ENCODE results near the gene ATG9A.

DNA sequence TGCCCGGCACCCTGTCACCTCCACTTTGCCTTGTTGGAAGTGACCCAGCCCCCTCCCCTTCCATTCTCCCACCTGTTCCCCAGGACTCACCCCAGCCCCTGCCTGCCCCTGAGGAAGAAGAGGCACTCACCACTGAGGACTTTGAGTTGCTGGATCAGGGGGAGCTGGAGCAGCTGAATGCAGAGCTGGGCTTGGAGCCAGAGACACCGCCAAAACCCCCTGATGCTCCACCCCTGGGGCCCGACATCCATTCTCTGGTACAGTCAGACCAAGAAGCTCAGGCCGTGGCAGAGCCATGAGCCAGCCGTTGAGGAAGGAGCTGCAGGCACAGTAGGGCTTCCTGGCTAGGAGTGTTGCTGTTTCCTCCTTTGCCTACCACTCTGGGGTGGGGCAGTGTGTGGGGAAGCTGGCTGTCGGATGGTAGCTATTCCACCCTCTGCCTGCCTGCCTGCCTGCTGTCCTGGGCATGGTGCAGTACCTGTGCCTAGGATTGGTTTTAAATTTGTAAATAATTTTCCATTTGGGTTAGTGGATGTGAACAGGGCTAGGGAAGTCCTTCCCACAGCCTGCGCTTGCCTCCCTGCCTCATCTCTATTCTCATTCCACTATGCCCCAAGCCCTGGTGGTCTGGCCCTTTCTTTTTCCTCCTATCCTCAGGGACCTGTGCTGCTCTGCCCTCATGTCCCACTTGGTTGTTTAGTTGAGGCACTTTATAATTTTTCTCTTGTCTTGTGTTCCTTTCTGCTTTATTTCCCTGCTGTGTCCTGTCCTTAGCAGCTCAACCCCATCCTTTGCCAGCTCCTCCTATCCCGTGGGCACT, 46.9 kb downstream of the ATG9A start:
- TF ChIP-seq EZH2 (IDR thresholded peaks at IDR 0.05) (no peak), POLR2AphosphoS5 (IDR thresholded peaks at IDR 0.05; ENCODE audit: borderline replicate concordance, low read depth, low read length) (no peak), FOXP2 (optimal IDR thresholded peaks at IDR 0.05; ENCODE audit: control extremely low read depth, extremely low read length, insufficient read depth) (no peak)

Data from SK-N-MC (cell line).